Parathyroid adenoma (tissue), 2 donors: ENCODE measurements around the gene ZFP14.

Experiments
- H2AFZ ChIP-seq: fragments of 300-600 bp; sonication (generic); one replicate; pipeline ENCODE4 v1.7.0; 2017; ENCODE audit warnings: antibody characterized with exemption, mild to moderate bottlenecking
- H3K27ac ChIP-seq: fragments of 300-600 bp; sonication (generic); one replicate; pipeline ENCODE4 v1.7.0; 2017
- H3K27me3 ChIP-seq: fragments of 300-600 bp; sonication (generic); one replicate; pipeline ENCODE4 v1.7.0; 2017; ENCODE audit warnings: low read length; ENCODE audit not compliant: control insufficient read depth, insufficient read depth
- H3K36me3 ChIP-seq: fragments of 300-600 bp; sonication (generic); one replicate; pipeline ENCODE4 v1.7.0; 2017; ENCODE audit warnings: low read length; ENCODE audit not compliant: control insufficient read depth, insufficient read depth
- H3K4me1 ChIP-seq: fragments of 300-600 bp; sonication (generic); one replicate; pipeline ENCODE4 v1.7.0; 2017; ENCODE audit warnings: control low read depth
- H3K4me2 ChIP-seq: fragments of 300-600 bp; sonication (generic); one replicate; pipeline ENCODE4 v1.7.0; 2017; ENCODE audit warnings: low read length
- H3K4me3 ChIP-seq: fragments of 300-600 bp; sonication (generic); one replicate; pipeline ENCODE4 v1.7.0; 2017; ENCODE audit warnings: low read depth, low read length
- H3K79me2 ChIP-seq: fragments of 300-600 bp; sonication (generic); one replicate; pipeline ENCODE4 v1.7.0; 2017; ENCODE audit warnings: control low read depth
- H3K9ac ChIP-seq: fragments of 300-600 bp; sonication (generic); one replicate; pipeline ENCODE4 v1.7.0; 2017; ENCODE audit warnings: mild to moderate bottlenecking
- H3K9me3 ChIP-seq: fragments of 300-600 bp; sonication (generic); one replicate; pipeline ENCODE4 v1.7.0; 2017; ENCODE audit warnings: low read length; ENCODE audit not compliant: control insufficient read depth
- TF ChIP-seq, protein P1 (sequence below): fragments of 300-600 bp; sonication (generic); IDR thresholded peaks from one replicate; pipeline ENCODE4 v1.7.0; 2017; ENCODE audit warnings: antibody characterized with exemption, mild to moderate bottlenecking
- donor health status: primary hyperparathyroidism.

Gene ZFP14

DNA sequence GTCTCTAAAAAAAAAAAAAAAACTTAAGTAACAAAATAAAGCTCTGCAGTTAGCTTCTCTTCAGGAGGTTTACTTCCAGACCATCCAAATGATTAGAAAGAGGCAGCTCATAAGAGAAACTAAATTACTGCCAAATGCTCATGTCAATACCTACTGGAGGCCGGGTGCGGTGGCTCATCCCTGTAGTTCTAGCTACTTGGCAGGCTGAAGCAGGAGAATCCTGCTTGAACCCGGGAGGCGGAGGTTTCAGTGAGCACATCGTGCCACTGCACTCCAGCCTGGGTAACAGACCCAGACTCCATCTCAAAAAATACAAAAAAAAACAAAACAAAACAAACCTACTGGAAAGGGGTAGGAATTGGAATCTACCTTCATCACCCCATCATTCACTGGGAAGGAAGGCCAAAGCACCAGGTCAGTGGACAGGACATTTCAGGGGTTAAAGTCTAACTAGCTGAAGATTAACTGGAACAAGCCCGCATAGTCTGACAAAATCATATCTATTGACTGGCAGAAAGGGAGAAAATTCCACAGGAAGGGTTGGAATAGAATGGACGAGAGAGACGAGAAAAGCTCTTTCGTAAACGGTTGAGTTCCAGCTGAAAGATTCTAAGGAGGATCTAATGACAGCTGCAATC lies 1.3 kb downstream of the ZFP14 start:
- no peaks in the 10 kb centered on the region for H3K36me3 ChIP-seq
- no peaks in the 10 kb centered on the region for H3K27me3 ChIP-seq
- H3K79me2 ChIP-seq, result peaks cover 11% of the 10 kb centered on the region
- peak overlapping the region; percentile 77 for H3K4me2 ChIP-seq
- peaks cover 4% of the 10 kb centered on the region for H3K4me1 ChIP-seq
- peak overlapping the region; percentile 46 for H2AFZ ChIP-seq
- peak overlapping the region; percentile 89 for H3K4me3 ChIP-seq
- TF ChIP-seq, protein P1, sequence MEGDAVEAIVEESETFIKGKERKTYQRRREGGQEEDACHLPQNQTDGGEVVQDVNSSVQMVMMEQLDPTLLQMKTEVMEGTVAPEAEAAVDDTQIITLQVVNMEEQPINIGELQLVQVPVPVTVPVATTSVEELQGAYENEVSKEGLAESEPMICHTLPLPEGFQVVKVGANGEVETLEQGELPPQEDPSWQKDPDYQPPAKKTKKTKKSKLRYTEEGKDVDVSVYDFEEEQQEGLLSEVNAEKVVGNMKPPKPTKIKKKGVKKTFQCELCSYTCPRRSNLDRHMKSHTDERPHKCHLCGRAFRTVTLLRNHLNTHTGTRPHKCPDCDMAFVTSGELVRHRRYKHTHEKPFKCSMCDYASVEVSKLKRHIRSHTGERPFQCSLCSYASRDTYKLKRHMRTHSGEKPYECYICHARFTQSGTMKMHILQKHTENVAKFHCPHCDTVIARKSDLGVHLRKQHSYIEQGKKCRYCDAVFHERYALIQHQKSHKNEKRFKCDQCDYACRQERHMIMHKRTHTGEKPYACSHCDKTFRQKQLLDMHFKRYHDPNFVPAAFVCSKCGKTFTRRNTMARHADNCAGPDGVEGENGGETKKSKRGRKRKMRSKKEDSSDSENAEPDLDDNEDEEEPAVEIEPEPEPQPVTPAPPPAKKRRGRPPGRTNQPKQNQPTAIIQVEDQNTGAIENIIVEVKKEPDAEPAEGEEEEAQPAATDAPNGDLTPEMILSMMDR, result no peak
- no peak overlapping the region for H3K9ac ChIP-seq
- no peaks in the 10 kb centered on the region for H3K9me3 ChIP-seq
- H3K27ac ChIP-seq, result peak overlapping the region; percentile 79

DNA sequence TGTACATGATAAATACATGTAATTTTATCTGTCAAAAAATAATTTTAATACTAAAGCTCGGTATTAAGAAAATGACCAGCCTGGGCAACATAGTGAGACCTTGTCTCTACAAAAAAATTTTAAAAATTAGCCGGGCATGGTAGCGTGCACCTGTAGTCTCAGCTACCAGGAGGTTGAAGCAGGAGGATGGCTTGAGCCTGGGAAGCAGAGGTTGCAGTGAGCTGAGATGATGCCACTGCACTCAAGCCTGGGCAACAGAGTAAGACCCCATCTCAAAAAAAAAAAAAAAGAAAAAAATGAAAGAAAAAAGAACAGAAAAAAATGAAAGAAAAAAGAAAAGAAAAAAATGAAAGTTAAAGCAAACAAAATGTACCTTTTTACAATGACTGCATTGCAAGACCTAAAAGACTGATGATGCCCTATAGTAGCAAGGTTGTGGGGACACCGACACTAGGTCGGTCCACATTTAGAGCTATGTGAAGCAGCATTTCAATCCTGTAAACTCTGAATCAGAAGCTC lies 5.3 kb downstream of the ZFP14 start:
- no peak overlapping the region for H3K4me3 ChIP-seq
- H3K4me1 ChIP-seq, result peaks cover 4% of the 10 kb centered on the region
- TF ChIP-seq, protein P1, result no peak

DNA sequence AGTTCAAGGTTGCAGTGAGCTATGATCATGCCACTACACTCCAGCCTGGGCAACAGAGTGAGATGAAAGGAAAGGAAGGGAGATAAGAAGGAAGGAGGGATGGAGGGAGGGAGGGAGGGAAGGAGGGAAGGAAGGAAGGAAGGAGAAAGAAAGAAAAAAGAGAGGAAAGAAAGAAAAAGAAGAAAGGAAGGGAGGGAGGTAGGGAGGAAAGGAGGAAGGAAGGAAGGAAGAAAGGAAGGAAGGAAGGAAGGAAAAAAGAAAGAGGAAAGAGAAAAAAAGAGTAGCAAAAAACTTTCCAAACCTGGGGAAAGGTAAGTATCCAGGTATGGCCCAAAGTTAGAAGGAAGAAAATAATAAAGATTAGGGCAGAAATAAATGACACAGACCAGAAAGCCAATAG lies 7.1 kb downstream of the ZFP14 start:
- Histone ChIP-seq H3K27ac (no peak overlapping the region), H3K9me3 (no peaks in the 10 kb centered on the region), H2AFZ (no peak overlapping the region), H3K27me3 (no peaks in the 10 kb centered on the region), H3K4me1 (no peaks in the 10 kb centered on the region), H3K79me2 (peaks cover 28% of the 10 kb centered on the region), H3K9ac (no peak overlapping the region), H3K36me3 (no peaks in the 10 kb centered on the region), H3K4me2 (no peak overlapping the region), H3K4me3 (no peak overlapping the region)
- TF ChIP-seq, protein P1, result no peak

More for the DNA sequence above, 5.3 kb downstream of the ZFP14 start:
- H3K27me3 ChIP-seq, result no peaks in the 10 kb centered on the region
- no peaks in the 10 kb centered on the region for H3K36me3 ChIP-seq
- no peak overlapping the region for H3K4me2 ChIP-seq
- H2AFZ ChIP-seq, result no peak overlapping the region
- no peaks in the 10 kb centered on the region for H3K9me3 ChIP-seq
- H3K27ac ChIP-seq, result no peak overlapping the region
- H3K79me2 ChIP-seq, result peaks cover 26% of the 10 kb centered on the region
- H3K9ac ChIP-seq, result no peak overlapping the region

DNA sequence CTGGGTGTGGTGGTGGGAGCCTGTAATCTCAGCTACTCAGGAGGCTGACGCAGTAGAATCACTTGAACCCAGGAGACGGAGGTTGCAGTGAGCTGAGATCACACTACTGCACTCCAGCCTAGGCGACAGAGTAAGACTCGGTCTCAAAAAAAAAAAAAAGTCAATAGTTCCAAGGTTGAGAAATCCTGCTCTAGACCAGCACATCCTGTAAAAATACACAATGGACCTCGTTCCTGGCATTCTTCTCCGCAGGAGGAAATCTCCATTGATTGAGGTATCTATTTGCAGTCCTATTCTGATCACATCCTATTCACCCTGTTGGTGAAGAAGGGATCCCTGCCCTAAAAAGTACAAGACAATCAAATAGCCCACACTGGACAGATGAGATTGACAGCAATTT lies 15.2 kb downstream of the ZFP14 start:
- TF ChIP-seq, protein P1, result no peak
- no peaks in the 10 kb centered on the region for H3K36me3 ChIP-seq
- no peak overlapping the region for H3K4me2 ChIP-seq
- peaks cover 10% of the 10 kb centered on the region for H3K79me2 ChIP-seq
- no peak overlapping the region for H3K4me3 ChIP-seq
- H3K9me3 ChIP-seq, result no peaks in the 10 kb centered on the region
- no peak overlapping the region for H3K9ac ChIP-seq
- no peak overlapping the region for H2AFZ ChIP-seq
- no peaks in the 10 kb centered on the region for H3K4me1 ChIP-seq
- no peak overlapping the region for H3K27ac ChIP-seq
- H3K27me3 ChIP-seq, result no peaks in the 10 kb centered on the region
